Measurements from ENCODE around the gene CABLES2. TPM values are rescaled to one million over a fixed set of nuclear protein-coding genes. Genes with fewer than 3 reads are reported as not detected.

Gene CABLES2
- total RNA-seq, 1 experiment from 2014 or later, result 12.9 TPM

GRCh38 chr20:62395311-62396242 lies 11.5 kb downstream of the CABLES2 start:
- Histone ChIP-seq H3K9me3 (replicated peaks) (no peaks in the 10 kb centered on the region), H3K36me3 (0 out of 2 replicates have a peak, but pooled peaks cover 3% of the 10 kb centered on the region)
- no peak for DNase-seq

GRCh38 chr20:62394248-62395245 lies 12.5 kb downstream of the CABLES2 start:
- H3K4me1 ChIP-seq, result no peaks in the 10 kb centered on the region
- H3K36me3 ChIP-seq, result peaks cover 8% of the 10 kb centered on the region
- H3K27me3 ChIP-seq, result no peaks in the 10 kb centered on the region
- no peak overlapping the region for H3K27ac ChIP-seq
- H3K9me3 ChIP-seq (replicated peaks), result no peaks in the 10 kb centered on the region
- H3K4me3 ChIP-seq, result no peak overlapping the region
- no peak for DNase-seq

More at GRCh38 chr20:62395311-62396242, 11.5 kb downstream of the CABLES2 start:
- H3K4me3 ChIP-seq, result no peak overlapping the region
- H3K27me3 ChIP-seq, result no peaks in the 10 kb centered on the region
- H3K27ac ChIP-seq, result no peak overlapping the region
- H3K4me1 ChIP-seq, result no peaks in the 10 kb centered on the region

DNA sequence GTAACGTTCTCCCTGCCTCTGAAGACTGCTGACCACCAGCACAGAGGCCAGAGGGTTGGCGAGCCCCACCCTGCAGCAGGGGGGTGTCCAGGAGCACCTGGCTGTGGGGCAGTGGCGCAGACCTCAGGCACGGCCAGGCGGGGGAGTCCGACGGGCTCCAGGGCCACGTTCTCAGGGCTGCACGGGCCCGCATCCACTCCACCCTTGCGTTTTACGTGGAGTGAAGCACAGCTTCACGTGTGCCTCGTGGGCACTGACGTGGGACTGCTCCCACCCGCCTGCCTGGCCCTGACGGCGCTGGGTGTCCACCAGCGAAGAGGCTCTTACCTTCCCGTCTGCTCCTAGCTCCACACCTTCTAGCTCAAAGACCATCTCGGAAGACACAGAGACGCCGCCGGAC lies 13.3 kb downstream of the CABLES2 start:
- H3K4me1 ChIP-seq, result no peaks in the 10 kb centered on the region
- H3K36me3 ChIP-seq, result peaks cover 15% of the 10 kb centered on the region
- H3K4me3 ChIP-seq, result no peak overlapping the region
- no peak overlapping the region for H3K27ac ChIP-seq
- H3K27me3 ChIP-seq, result no peaks in the 10 kb centered on the region
- DNase-seq, result no peak
- no peaks in the 10 kb centered on the region for H3K9me3 ChIP-seq (replicated peaks)

DNA sequence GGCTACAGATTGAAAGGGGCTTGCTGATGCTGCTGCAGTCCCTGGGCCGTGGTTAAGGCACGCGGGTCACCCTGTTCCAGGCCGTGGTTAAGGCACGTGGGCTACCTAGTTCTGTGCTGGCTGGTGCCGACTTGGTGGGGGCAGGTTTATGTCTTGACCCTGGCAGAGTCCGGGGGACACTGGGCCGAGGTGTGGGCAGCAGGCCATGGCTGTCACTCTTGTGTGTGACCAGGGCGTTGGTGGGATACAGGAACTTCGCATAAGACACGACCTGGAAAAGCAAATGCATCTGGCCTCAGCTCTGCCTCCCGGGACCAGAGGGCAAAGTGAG lies 13.8 kb downstream of the CABLES2 start:
- Histone ChIP-seq H3K4me1 (no peaks in the 10 kb centered on the region), H3K36me3 (peaks cover 20% of the 10 kb centered on the region), H3K27ac (no peak overlapping the region), H3K9me3 (replicated peaks) (no peaks in the 10 kb centered on the region), H3K4me3 (no peak overlapping the region), H3K27me3 (no peaks in the 10 kb centered on the region)
- DNase-seq, result no peak

DNA sequence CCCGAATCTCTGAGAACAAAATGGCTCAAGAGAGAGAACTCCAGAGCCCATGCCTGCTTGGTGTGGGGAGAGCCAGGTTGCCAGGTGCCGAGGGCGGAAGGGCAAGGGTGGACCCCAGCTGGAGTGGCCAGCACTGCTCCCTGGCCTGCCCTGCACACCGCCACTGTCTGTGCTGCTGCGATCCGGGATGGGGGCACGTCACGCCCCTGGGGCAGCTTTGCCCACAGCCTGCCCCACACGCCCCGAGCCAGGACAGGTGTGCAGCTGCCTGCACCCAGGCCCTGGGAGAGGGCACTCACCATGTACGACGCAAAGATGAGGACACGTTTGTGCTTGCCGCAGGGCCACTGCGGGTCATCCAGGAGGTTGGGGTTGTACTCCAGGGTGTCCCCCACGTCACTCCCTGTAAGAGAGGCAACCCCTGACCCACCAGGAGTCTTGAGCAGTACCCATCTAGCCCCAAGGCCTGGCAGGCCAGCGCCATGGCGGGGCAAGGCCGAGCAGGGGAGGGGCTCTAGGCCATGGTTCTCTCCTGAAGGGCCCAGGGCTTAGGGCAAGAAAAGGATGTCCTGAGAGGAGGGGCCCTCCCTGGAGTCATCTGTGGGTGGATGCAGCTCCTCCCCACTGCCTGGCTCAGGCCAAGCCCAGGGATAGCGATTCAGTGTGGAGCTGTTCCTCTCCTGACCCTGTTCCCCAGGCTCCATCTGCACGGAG lies 14.3 kb downstream of the CABLES2 start:
- no peak overlapping the region for H3K4me3 ChIP-seq
- no peak for DNase-seq
- H3K27me3 ChIP-seq, result no peaks in the 10 kb centered on the region
- peaks cover 25% of the 10 kb centered on the region for H3K36me3 ChIP-seq
- no peaks in the 10 kb centered on the region for H3K9me3 ChIP-seq (replicated peaks)
- H3K4me1 ChIP-seq, result 0 out of 2 replicates have a peak, but pooled peaks cover 2% of the 10 kb centered on the region
- H3K27ac ChIP-seq, result no peak overlapping the region

DNA sequence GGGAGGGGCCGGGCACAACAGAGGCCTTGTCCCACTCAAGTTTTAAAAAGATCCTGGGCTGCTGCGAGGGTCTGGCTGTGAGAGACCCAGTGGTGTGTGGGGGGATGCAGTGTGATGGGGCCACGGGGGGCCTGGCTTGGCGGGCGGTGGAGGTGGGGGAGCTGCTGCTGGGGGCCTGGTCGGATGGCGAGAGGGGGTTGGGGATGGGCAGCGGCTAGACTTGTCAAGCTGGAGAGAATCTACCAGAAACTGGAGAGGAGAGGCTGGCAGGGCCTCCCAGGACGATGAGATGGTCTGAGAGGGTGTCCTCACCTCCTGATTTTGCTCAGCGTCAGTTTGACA lies 15.0 kb downstream of the CABLES2 start:
- no peak overlapping the region for H3K4me3 ChIP-seq
- no peaks in the 10 kb centered on the region for H3K27me3 ChIP-seq
- no peaks in the 10 kb centered on the region for H3K9me3 ChIP-seq (replicated peaks)
- 0 out of 2 replicates have a peak, but pooled peaks cover 2% of the 10 kb centered on the region for H3K4me1 ChIP-seq
- no peak overlapping the region for H3K27ac ChIP-seq
- no peak for DNase-seq
- H3K36me3 ChIP-seq, result peaks cover 30% of the 10 kb centered on the region

DNA sequence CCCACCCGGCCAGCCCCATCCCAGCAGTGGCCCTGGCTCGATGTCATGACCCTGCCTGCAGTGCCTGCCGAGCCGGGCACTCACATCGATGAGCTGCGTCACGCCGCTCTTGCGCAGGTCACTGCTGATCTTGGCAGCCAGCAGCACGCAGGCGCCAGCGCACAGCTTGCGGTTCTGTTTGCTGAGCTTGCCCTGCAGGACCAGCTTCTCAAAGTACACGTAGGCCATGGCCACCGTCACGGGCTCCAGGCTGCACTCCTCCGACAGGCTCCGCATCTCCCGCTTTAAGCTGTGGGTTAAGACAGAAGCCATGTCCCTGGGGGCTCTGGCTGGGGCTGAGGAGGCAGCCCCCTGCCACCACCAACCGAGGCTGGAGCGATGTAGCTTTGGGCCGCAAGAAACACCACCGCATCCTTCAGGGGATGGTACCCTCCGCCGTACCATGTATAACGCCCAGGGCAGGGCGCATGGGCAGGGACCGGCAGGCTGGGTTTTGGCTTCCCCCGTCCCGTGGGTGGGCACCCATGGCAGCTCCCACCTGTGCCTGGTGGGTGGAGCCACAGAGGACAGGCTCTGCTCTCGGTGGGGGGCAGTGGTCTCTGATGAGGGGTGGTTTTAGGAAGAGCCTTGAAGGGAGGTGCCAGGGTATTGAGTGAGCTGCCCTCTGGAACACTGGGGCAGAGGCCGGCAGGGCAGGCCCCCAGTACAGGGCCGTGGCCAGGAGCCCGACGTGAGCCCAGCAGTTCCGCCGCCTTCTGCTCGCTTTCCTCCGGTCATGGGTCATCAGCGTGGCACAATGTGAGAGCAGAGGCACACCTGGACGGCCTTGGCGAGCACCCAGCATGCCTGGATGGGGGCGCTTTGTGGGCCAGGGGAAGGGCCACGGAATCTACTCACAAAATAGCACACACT lies 15.7 kb downstream of the CABLES2 start:
- Histone ChIP-seq H3K9me3 (replicated peaks) (no peaks in the 10 kb centered on the region), H3K36me3 (peaks cover 30% of the 10 kb centered on the region), H3K27me3 (no peaks in the 10 kb centered on the region), H3K4me3 (no peak overlapping the region), H3K4me1 (0 out of 2 replicates have a peak, but pooled peaks cover 2% of the 10 kb centered on the region), H3K27ac (no peak overlapping the region)
- DNase-seq, result no peak

- Histone ChIP-seq H3K36me3 (peaks cover 31% of the 10 kb centered on the region), H3K9me3 (replicated peaks) (no peaks in the 10 kb centered on the region), H3K27me3 (no peaks in the 10 kb centered on the region), H3K4me1 (0 out of 2 replicates have a peak, but pooled peaks cover 5% of the 10 kb centered on the region), H3K4me3 (no peak overlapping the region), H3K27ac (no peak overlapping the region)
- DNase-seq, result no peak
Measured at GRCh38 chr20:62390317-62391164, 16.5 kb downstream of the CABLES2 start.

GRCh38 chr20:62389601-62390087 lies 17.4 kb downstream of the CABLES2 start:
- DNase-seq, result no peak
- H3K27me3 ChIP-seq, result no peaks in the 10 kb centered on the region
- no peak overlapping the region for H3K4me3 ChIP-seq
- no peaks in the 10 kb centered on the region for H3K9me3 ChIP-seq (replicated peaks)
- no peak overlapping the region for H3K27ac ChIP-seq
- H3K36me3 ChIP-seq, result peaks cover 33% of the 10 kb centered on the region
- 0 out of 2 replicates have a peak, but pooled peaks cover 5% of the 10 kb centered on the region for H3K4me1 ChIP-seq

DNA sequence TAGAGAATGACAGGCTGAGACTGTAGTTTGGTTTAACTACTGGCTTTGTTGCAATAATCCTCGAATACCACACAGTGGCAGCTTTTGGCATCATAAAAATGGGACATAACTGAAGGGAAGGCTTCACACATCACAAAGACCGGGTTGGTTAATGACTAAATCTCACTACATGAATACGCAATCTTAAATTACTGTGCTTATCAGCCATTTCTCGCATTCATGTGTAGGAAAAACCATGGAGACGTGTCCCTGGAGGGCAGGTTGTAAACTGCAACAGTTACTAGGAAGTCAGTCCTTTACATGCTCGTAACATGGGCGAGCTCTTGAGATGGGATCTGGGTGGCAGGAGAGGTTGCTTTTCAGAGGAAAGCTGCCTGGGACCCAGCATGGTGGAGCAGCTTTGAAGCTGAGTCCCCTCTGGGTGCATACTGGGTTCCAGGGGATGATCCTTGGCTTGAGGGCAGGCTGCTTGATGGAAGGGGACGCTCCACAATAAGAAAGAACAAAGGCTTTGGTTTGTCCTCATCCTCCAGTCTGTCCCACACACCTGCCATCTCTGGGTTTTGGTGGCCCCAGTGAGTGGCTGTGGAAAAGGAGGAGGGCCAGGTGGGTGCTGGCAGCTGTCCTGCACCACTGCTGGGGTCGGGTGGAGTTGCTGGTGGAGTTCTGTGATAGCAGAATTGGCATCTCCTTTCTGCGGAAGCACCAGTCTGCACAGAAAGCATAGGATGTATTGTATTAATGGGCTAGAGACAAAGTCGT lies 18.1 kb downstream of the CABLES2 start:
- DNase-seq, result no peak
- no peaks in the 10 kb centered on the region for H3K9me3 ChIP-seq (replicated peaks)
- 0 out of 2 replicates have a peak, but pooled peaks cover 5% of the 10 kb centered on the region for H3K4me1 ChIP-seq
- H3K27me3 ChIP-seq, result no peaks in the 10 kb centered on the region
- peaks cover 33% of the 10 kb centered on the region for H3K36me3 ChIP-seq
- no peak overlapping the region for H3K27ac ChIP-seq
- H3K4me3 ChIP-seq, result no peak overlapping the region

DNA sequence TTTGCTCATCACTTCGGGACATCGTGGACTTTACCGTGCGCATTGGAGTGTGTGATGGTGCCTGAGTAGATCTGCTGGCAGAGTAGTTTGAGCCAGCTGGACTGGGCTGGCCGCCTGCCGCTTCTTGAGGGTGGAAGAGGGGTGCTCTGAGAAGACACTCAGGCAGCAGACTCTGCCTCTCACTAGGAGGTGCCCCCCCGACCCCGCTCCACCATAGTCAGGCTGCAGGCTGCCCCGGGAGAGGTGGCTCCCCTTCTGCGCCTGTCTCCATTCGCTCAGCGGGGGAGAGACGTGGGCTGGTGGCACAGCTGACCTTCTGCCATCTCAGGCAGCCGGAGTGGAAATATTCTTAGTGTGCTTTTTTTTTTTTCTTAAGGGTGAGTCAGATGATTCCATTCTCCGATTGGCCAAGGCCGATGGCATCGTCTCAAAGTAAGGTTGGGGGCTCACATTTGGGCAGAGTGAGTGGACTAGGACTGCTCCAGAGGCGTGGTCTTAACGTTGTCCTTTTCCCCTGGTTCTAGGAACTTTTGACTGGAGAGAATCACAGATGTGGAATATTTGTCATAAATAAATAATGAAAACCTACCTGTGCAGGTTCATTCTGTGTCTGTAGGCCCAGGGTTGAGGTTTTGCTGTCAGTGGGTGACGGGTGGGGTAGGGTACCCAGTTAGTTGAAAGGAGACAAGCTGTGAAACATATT lies 19.0 kb downstream of the CABLES2 start:
- Histone ChIP-seq H3K9me3 (replicated peaks) (no peaks in the 10 kb centered on the region), H3K27ac (no peak overlapping the region; the same call in 1 of the 2 replicates), H3K4me3 (peak overlapping the region; percentile 89), H3K36me3 (peaks cover 30% of the 10 kb centered on the region), H3K4me1 (0 out of 2 replicates have a peak, but pooled peaks cover 5% of the 10 kb centered on the region), H3K27me3 (no peaks in the 10 kb centered on the region)
- no peak for DNase-seq
